K562 (cell line): ENCODE measurements around the gene MGAT4B. TPM values are rescaled to one million over a fixed set of nuclear protein-coding genes. Genes with fewer than 3 reads are reported as not detected.
A peak's percentile ranks its signal among the peaks of the same experiment; 100 is the strongest.

ENCODE experiments used
- FOXJ2 ChIP-seq: fragments of 200-800 bp; sonication (Bioruptor generic); IDR thresholded peaks from 2 replicates; pipeline ENCODE4 v1.6.1; 2016; ENCODE audit warnings: missing genetic modification characterization, missing compliant biosample characterization
- HDAC3 ChIP-seq: fragments of 450-650 bp; IDR thresholded peaks from 2 replicates; pipeline ENCODE4 v1.6.1; 2018; ENCODE audit warnings: borderline replicate concordance, mild to moderate bottlenecking, moderate library complexity; ENCODE audit not compliant: partially characterized antibody
- MEIS2 ChIP-seq: fragments of 450-650 bp; IDR thresholded peaks from 2 replicates; pipeline ENCODE4 v1.6.1; 2014; ENCODE audit warnings: mild to moderate bottlenecking; ENCODE audit not compliant: partially characterized antibody
- NCOR1 ChIP-seq: fragments of 450-650 bp; IDR thresholded peaks from 2 replicates; pipeline ENCODE4 v1.6.1; 2016; ENCODE audit warnings: mild to moderate bottlenecking, moderate library complexity
- NFXL1 ChIP-seq: fragments of 450-650 bp; formaldehyde crosslinking; IDR thresholded peaks from 2 replicates; pipeline ENCODE4 v1.4.0; 2021; ENCODE audit warnings: mild to moderate bottlenecking
- NR2C2 ChIP-seq, 2 experiments: fragments of 200-800 bp in 1 of 2; sonication (Bioruptor generic) in 1 of 2; sonication (generic) in 1 of 2; formaldehyde crosslinking in 1 of 2; IDR thresholded peaks; 2 replicates each; pipeline versions ENCODE4 v1.6.1 to v1.8.0; 2016 to 2022; ENCODE audit warnings: mild to moderate bottlenecking in 1 of 2, missing compliant biosample characterization in 1 of 2, missing genetic modification characterization in 1 of 2, missing genetic modification reagents in 1 of 2
- RUNX1 ChIP-seq: sonication (generic); IDR thresholded peaks from 2 replicates; pipeline ENCODE4 v1.6.1; 2016; ENCODE audit warnings: antibody characterized with exemption, low read depth
- SMAD3 ChIP-seq: fragments of 450-650 bp; formaldehyde crosslinking; conservative IDR thresholded peaks from 2 replicates; pipeline ENCODE4 v1.4.0; 2020; ENCODE audit warnings: mild to moderate bottlenecking
- SMARCE1 ChIP-seq: fragments of 450-650 bp; IDR thresholded peaks from 2 replicates; pipeline ENCODE4 v1.7.1; 2016; ENCODE audit warnings: mild to moderate bottlenecking
- SREBF1 ChIP-seq: fragments of 150-350 bp; IDR thresholded peaks from 2 replicates; pipeline ENCODE4 v1.6.1; 2014; ENCODE audit warnings: antibody characterized with exemption, low read depth, low read length, borderline replicate concordance
- TBL1XR1 ChIP-seq, 2 experiments: IDR thresholded peaks; 2 replicates each; pipeline ENCODE4 v1.6.1; 2012; ENCODE audit warnings: improper control_type of control experiment in 2 of 2, low read length in 2 of 2, mild to moderate bottlenecking in 1 of 2
- ZNF316 ChIP-seq: fragments of 450-650 bp; IDR thresholded peaks from 2 replicates; pipeline ENCODE4 v1.6.1; 2016
- ZNF551 ChIP-seq: fragments of 250-450 bp; sonication (Bioruptor Pico); IDR thresholded peaks from 2 replicates; pipeline ENCODE4 v1.5.0; 2021; ENCODE audit warnings: mild to moderate bottlenecking, moderate library complexity
- polyA plus RNA-seq, 8 experiments: library from polyadenylated mRNA; depleted of rRNA in 4 of 8; stranded (reverse) in 5 of 8; unstranded in 3 of 8; fragments of >200 nt; fragmentation: Nextera tagmentation in 2 of 8; fragmentation: Illumina TruSeq in 1 of 8; extraction: Ambion mirVana in 2 of 8; extraction: Trizol in 1 of 8; gene quantifications; 2 replicates each; pipeline versions ENCODE4 v1.2.1 to v1.2.3, GENCODE V29; 2011 to 2014; ENCODE audit warnings: inconsistent platforms in 1 of 8, missing spikeins in 1 of 8
- total RNA-seq, 7 experiments: library from RNA; depleted of rRNA in 6 of 7; stranded (reverse); fragments of >200 nt in 6 of 7; fragmentation: Illumina TruSeq in 2 of 7; extraction: Trizol in 2 of 7; gene quantifications; 2 replicates each; pipeline versions ENCODE4 v1.2.1 to v1.2.3, GENCODE V29; 2011 to 2021; ENCODE audit warnings: low replicate concordance in 1 of 7
- TF ChIP-seq, protein P1 (sequence below): fragments of 200-800 bp; sonication (Bioruptor generic); IDR thresholded peaks from 2 replicates; pipeline ENCODE4 v1.6.1; 2017; ENCODE audit warnings: missing genetic modification characterization, missing compliant biosample characterization
- TF ChIP-seq, protein P2 (sequence below): fragments of 250-450 bp; sonication (Bioruptor Pico); IDR thresholded peaks from 2 replicates; pipeline ENCODE4 v1.8.0; 2022; ENCODE audit warnings: inconsistent platforms
- TF ChIP-seq, protein P3 (sequence below), 3 experiments: fragments of 200-800 bp in 1 of 3; sonication (Bioruptor generic) in 1 of 3; sonication (generic) in 1 of 3; formaldehyde crosslinking in 1 of 3; IDR thresholded peaks; 2 replicates each; pipeline versions ENCODE4 v1.6.1 to v1.8.0; 2016 to 2022; ENCODE audit warnings: mild to moderate bottlenecking in 2 of 3, missing compliant biosample characterization in 2 of 3, missing genetic modification characterization in 2 of 3, missing genetic modification reagents in 1 of 3
- TF ChIP-seq, protein P4 (sequence below), 2 experiments: fragments of 150-350 bp in 1 of 2; IDR thresholded peaks; 2 replicates each; pipeline ENCODE4 v1.6.1; 2012 to 2016; ENCODE audit warnings: low read depth in 2 of 2, low read length in 2 of 2, mild to moderate bottlenecking in 1 of 2, moderate library complexity in 1 of 2

MGAT4B gene
- total and polyA plus RNA-seq, 9 of the 15 experiments (the other 6 are each of a cell fraction or from before 2014, with no cell fraction given), result 0.34 to 133 (median 75.4) TPM

DNA sequence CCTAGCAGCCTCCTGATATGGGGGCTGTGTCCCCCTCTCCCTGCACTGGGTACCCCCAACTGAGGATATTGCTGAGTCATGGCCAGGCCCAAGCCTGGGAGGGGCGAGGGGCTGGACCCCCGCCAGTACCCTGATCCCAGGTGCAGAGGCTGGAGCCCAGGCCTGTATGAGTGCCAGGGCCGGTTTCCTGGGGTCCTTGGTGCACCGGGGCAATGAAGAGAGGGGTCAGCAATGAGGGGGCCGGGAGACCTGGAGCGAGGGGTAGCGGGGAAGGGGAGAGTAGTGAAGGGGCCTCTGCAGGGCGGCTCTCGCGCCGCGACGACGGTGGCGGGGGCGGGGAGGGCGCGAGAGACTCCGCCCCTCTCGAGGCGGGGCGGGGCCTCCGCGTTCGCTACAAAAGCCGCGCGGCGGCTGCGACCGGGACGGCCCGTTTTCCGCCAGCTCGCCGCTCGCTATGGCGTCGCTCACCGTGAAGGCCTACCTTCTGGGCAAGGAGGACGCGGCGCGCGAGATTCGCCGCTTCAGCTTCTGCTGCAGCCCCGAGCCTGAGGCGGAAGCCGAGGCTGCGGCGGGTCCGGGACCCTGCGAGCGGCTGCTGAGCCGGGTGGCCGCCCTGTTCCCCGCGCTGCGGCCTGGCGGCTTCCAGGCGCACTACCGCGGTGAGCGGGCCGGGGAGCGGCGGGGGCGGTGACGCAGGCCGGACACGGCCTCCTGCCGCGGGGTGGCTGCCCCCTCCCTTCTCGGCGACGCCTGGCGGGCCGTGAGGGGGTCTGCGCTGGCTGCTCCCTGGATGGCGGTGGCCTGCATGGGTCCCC, 14.0 kb upstream of the MGAT4B start, which contains the start of gene SQSTM1 (continued):
- TF ChIP-seq, protein P1, sequence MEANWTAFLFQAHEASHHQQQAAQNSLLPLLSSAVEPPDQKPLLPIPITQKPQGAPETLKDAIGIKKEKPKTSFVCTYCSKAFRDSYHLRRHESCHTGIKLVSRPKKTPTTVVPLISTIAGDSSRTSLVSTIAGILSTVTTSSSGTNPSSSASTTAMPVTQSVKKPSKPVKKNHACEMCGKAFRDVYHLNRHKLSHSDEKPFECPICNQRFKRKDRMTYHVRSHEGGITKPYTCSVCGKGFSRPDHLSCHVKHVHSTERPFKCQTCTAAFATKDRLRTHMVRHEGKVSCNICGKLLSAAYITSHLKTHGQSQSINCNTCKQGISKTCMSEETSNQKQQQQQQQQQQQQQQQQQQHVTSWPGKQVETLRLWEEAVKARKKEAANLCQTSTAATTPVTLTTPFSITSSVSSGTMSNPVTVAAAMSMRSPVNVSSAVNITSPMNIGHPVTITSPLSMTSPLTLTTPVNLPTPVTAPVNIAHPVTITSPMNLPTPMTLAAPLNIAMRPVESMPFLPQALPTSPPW, result peak; percentile 85
- TF ChIP-seq ZNF316 (peak; percentile 98), NCOR1 (peak; percentile 65; the same call in 1 of the 2 replicates), SMAD3 (CRISPR knock-in tag) (no peak), HDAC3 (no peak), TBL1XR1 (IDR thresholded peaks at IDR 0.05; ENCODE audit: low read length in 2 of 2) (no peak), NR2C2 (CRISPR knock-in tag; IDR thresholded peaks at IDR 0.05) (no peak), NR2C2 (tag; IDR thresholded peaks at IDR 0.05) (peak; percentile 49), ZNF551 (CRISPR knock-in tag) (no peak), MEIS2 (no peak), RUNX1 (no peak), SREBF1 (no peak), SMARCE1 (peak; percentile 55; the same call in 1 of the 2 replicates), NFXL1 (CRISPR knock-in tag) (0 out of 2 replicates have a peak, but pooled peaks have one; percentile 32), FOXJ2 (tag) (peak; percentile 86; the same call in 1 of the 2 replicates)
- TF ChIP-seq, protein P2, sequence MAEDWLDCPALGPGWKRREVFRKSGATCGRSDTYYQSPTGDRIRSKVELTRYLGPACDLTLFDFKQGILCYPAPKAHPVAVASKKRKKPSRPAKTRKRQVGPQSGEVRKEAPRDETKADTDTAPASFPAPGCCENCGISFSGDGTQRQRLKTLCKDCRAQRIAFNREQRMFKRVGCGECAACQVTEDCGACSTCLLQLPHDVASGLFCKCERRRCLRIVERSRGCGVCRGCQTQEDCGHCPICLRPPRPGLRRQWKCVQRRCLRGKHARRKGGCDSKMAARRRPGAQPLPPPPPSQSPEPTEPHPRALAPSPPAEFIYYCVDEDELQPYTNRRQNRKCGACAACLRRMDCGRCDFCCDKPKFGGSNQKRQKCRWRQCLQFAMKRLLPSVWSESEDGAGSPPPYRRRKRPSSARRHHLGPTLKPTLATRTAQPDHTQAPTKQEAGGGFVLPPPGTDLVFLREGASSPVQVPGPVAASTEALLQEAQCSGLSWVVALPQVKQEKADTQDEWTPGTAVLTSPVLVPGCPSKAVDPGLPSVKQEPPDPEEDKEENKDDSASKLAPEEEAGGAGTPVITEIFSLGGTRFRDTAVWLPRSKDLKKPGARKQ, result no peak
- TF ChIP-seq, protein P3, sequence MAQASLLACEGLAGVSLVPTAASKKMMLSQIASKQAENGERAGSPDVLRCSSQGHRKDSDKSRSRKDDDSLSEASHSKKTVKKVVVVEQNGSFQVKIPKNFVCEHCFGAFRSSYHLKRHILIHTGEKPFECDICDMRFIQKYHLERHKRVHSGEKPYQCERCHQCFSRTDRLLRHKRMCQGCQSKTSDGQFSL (CRISPR knock-in tag; IDR thresholded peaks at IDR 0.05), result 0 out of 2 replicates have a peak, but pooled peaks have one; percentile 2
- TF ChIP-seq, protein P3 (tag; IDR thresholded peaks at IDR 0.05), result no peak
- TF ChIP-seq, protein P4, sequence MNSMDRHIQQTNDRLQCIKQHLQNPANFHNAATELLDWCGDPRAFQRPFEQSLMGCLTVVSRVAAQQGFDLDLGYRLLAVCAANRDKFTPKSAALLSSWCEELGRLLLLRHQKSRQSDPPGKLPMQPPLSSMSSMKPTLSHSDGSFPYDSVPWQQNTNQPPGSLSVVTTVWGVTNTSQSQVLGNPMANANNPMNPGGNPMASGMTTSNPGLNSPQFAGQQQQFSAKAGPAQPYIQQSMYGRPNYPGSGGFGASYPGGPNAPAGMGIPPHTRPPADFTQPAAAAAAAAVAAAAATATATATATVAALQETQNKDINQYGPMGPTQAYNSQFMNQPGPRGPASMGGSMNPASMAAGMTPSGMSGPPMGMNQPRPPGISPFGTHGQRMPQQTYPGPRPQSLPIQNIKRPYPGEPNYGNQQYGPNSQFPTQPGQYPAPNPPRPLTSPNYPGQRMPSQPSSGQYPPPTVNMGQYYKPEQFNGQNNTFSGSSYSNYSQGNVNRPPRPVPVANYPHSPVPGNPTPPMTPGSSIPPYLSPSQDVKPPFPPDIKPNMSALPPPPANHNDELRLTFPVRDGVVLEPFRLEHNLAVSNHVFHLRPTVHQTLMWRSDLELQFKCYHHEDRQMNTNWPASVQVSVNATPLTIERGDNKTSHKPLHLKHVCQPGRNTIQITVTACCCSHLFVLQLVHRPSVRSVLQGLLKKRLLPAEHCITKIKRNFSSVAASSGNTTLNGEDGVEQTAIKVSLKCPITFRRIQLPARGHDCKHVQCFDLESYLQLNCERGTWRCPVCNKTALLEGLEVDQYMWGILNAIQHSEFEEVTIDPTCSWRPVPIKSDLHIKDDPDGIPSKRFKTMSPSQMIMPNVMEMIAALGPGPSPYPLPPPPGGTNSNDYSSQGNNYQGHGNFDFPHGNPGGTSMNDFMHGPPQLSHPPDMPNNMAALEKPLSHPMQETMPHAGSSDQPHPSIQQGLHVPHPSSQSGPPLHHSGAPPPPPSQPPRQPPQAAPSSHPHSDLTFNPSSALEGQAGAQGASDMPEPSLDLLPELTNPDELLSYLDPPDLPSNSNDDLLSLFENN (IDR thresholded peaks at IDR 0.05; ENCODE audit: low read depth in 2 of 2, low read length in 2 of 2), result peak in 1 of 2 experiments; percentile 81; a peak in 2 of 4 replicates
